Stomach (tissue), 9 donors: Measurements from ENCODE around the gene CALML6. TPM values are rescaled to one million over a fixed set of nuclear protein-coding genes. Genes with fewer than 3 reads are reported as not detected.

Source experiments
- DNase-seq, 2 donors: peaks; one replicate each; pipeline versions ENCODE4 v3.0.0 to v3.0.0-alpha.2; 2013 to 2019
- H3K27ac ChIP-seq, 5 donors: fragments of 200-600 bp in 4 of 5; sonication (generic) in 4 of 5; one replicate each; pipeline ENCODE4 v1.5.1; 2013 to 2019; ENCODE audit warnings: mild to moderate bottlenecking in 1 of 5, moderate library complexity in 1 of 5
- H3K27me3 ChIP-seq, 3 donors: fragments of 200-600 bp; sonication (generic); one replicate each; pipeline ENCODE4 v1.5.1; 2017 to 2019; ENCODE audit warnings: mixed run types in 1 of 3
- H3K36me3 ChIP-seq, 4 donors: fragments of 200-600 bp; sonication (generic); 1 replicate in 3 of 4; 2 replicates in 1 of 4; pipeline ENCODE4 v1.5.1; 2016 to 2019
- H3K4me1 ChIP-seq, 4 donors: fragments of 200-600 bp; sonication (generic); one replicate each; pipeline ENCODE4 v1.5.1; 2016 to 2019
- H3K4me3 ChIP-seq, 4 donors: fragments of 200-600 bp; sonication (generic) in 3 of 4; one replicate each; pipeline ENCODE4 v1.5.1; 2016 to 2019; ENCODE audit warnings: mild to moderate bottlenecking in 1 of 4
- H3K9me3 ChIP-seq, 4 donors: fragments of 200-600 bp; sonication (generic); one replicate each; pipeline ENCODE4 v1.5.1; 2016 to 2019
- CTCF ChIP-seq, 7 experiments: fragments of 450-650 bp in 4 of 7; fragments of 200-600 bp in 3 of 7; sonication (generic) in 3 of 7; IDR thresholded peaks; one replicate each; pipeline ENCODE4 v1.5.1; 2016 to 2019; ENCODE audit warnings: antibody characterized with exemption in 7 of 7, control low read depth in 2 of 7, mild to moderate bottlenecking in 1 of 7
- EP300 ChIP-seq: sonication (generic); formaldehyde crosslinking; IDR thresholded peaks from one replicate; pipeline ENCODE4 v1.6.1; 2017; ENCODE audit warnings: antibody characterized with exemption
- POLR2A ChIP-seq, 4 donors: fragments of 450-650 bp; IDR thresholded peaks; one replicate each; pipeline ENCODE4 v1.6.1; 2016; ENCODE audit warnings: antibody characterized with exemption in 4 of 4, control low read depth in 2 of 4, mild to moderate bottlenecking in 1 of 4, moderate library complexity in 1 of 4
- POLR2AphosphoS5 ChIP-seq, 3 donors: sonication (generic); formaldehyde crosslinking; IDR thresholded peaks; one replicate each; pipeline ENCODE4 v1.6.1; 2016; ENCODE audit warnings: antibody characterized with exemption in 3 of 3
- WGBS, 5 donors: extraction: QIAGEN DNeasy Blood & Tissue Kit in 3 of 5; methylation state at CpG; one replicate each; pipeline versions ENCODE4 v1.1.5 to v1.1.7; 2013 to 2018; 5-methylcytosine and 5-hydroxymethylcytosine counted together
- intact Hi-C: fragments of 100-400 bp; cut with DNase I; formaldehyde crosslinking; loops from one replicate; pipeline ENCODE4 v1.15.1; 2023; ENCODE audit warnings: low total_unique reads
- polyA plus RNA-seq, 3 donors: library from polyadenylated mRNA; stranded (reverse); fragments of 200-250 nt; gene quantifications; one replicate each; pipeline ENCODE4 v1.2.3, GENCODE V29; 2013
- total RNA-seq, 5 donors: library from RNA; depleted of rRNA; stranded (reverse); fragments of >200 nt; gene quantifications; one replicate each; pipeline versions ENCODE4 v1.1.0 to v1.2.3, GENCODE V29; 2014 to 2016
- donor health status: healthy with polysubstance abuse.
- donor health status: Bipolar disorder and iron deficiency.
- donor health status: healthy.

Gene CALML6
- total and polyA plus RNA-seq, 8 donors, result 1.4 to 5.7 (median 2.6) TPM; not detected in 5

- intact Hi-C loops, result no loop called here
These were observed 8.1 kb downstream of the CALML6 start for GRCh38 chr1:1922956-1923833.

GRCh38 chr1:1924386-1924785, 9.3 kb downstream of the CALML6 start:
- no peak overlapping the region for H3K27ac ChIP-seq
- no peak overlapping the region for H3K4me3 ChIP-seq
- TF ChIP-seq EP300, result no peak
- no peak for TF ChIP-seq POLR2AphosphoS5 (IDR thresholded peaks at IDR 0.05)
- TF ChIP-seq CTCF (IDR thresholded peaks at IDR 0.05), result no peak
- TF ChIP-seq POLR2A (IDR thresholded peaks at IDR 0.05), result no peak
- WGBS, 5 donors, result 35 to 45% (median 37%) methylated on average over 8 to 18 of the region's 18 CpGs
- no peaks in the 10 kb centered on the region for H3K9me3 ChIP-seq
- H3K4me1 ChIP-seq, result peaks cover 0 to 7% (median 3%) of the 10 kb centered on the region in 4 donors
- H3K36me3 ChIP-seq, result no peaks in the 10 kb centered on the region
- DNase-seq, result no peak
- H3K27me3 ChIP-seq, result no peaks in the 10 kb centered on the region
- intact Hi-C loops, result no loop called here

More at GRCh38 chr1:1922956-1923833, 8.1 kb downstream of the CALML6 start:
- H3K4me3 ChIP-seq, result no peak overlapping the region
- H3K9me3 ChIP-seq, result no peaks in the 10 kb centered on the region
- H3K27me3 ChIP-seq, result peaks cover 0 to 4% (median 0%) of the 10 kb centered on the region in 3 donors
- peaks cover 7 to 17% (median 12%) of the 10 kb centered on the region in 4 donors for H3K4me1 ChIP-seq
- no peaks in the 10 kb centered on the region for H3K36me3 ChIP-seq
- 56 to 66% (median 60%) methylated on average over 24 to 29 of the region's 29 CpGs for WGBS, 5 donors
- TF ChIP-seq EP300 (no peak), POLR2A (IDR thresholded peaks at IDR 0.05) (no peak), CTCF (IDR thresholded peaks at IDR 0.05) (no peak), POLR2AphosphoS5 (IDR thresholded peaks at IDR 0.05) (no peak)
- no peak overlapping the region for H3K27ac ChIP-seq
- no peak for DNase-seq

- Histone ChIP-seq H3K27ac (no peak overlapping the region), H3K4me1 (peaks cover 0 to 2% (median under 1%) of the 10 kb centered on the region in 4 donors), H3K9me3 (no peaks in the 10 kb centered on the region), H3K4me3 (no peak overlapping the region), H3K36me3 (no peaks in the 10 kb centered on the region), H3K27me3 (no peaks in the 10 kb centered on the region)
- WGBS, 5 donors, result 88 to 91% (median 90%) methylated on average over 20 to 21 of the region's 21 CpGs
- intact Hi-C loops, result no loop called here
- no peak for TF ChIP-seq POLR2AphosphoS5 (IDR thresholded peaks at IDR 0.05)
- DNase-seq, result no peak
These were observed 9.8 kb downstream of the CALML6 start for GRCh38 chr1:1924849-1925248.

- no peaks in the 10 kb centered on the region for H3K4me1 ChIP-seq
- 77 to 85% (median 81%) methylated on average over 23 to 27 of the region's 27 CpGs for WGBS, 5 donors
- no peak for DNase-seq
- intact Hi-C loops, result no loop called here
- no peak overlapping the region for H3K4me3 ChIP-seq
- no peak overlapping the region for H3K27ac ChIP-seq
- no peaks in the 10 kb centered on the region for H3K27me3 ChIP-seq
- H3K9me3 ChIP-seq, result no peaks in the 10 kb centered on the region
- no peaks in the 10 kb centered on the region for H3K36me3 ChIP-seq
- TF ChIP-seq CTCF (IDR thresholded peaks at IDR 0.05), result no peak
- TF ChIP-seq POLR2A (IDR thresholded peaks at IDR 0.05), result no peak
- TF ChIP-seq POLR2AphosphoS5 (IDR thresholded peaks at IDR 0.05), result no peak
- no peak for TF ChIP-seq EP300
These were observed 10.6 kb downstream of the CALML6 start for GRCh38 chr1:1925437-1926345.
